Posterior cingulate gyrus (tissue), 11 donors: ENCODE measurements around the gene FADS6.
A peak's percentile ranks its signal among the peaks of the same experiment; 100 is the strongest.

Source experiments
- DNase-seq, 10 donors: peaks; one replicate each; pipeline versions ENCODE4 v3.0.0 to v3.0.0-alpha.2; 2020 to 2021; ENCODE audit warnings: mixed read lengths in 3 of 10
- intact Hi-C: fragments of 100-400 bp; cut with DNase I; formaldehyde crosslinking; loops from one replicate; pipeline ENCODE4 v1.15.1; 2023

The FADS6 gene

DNA sequence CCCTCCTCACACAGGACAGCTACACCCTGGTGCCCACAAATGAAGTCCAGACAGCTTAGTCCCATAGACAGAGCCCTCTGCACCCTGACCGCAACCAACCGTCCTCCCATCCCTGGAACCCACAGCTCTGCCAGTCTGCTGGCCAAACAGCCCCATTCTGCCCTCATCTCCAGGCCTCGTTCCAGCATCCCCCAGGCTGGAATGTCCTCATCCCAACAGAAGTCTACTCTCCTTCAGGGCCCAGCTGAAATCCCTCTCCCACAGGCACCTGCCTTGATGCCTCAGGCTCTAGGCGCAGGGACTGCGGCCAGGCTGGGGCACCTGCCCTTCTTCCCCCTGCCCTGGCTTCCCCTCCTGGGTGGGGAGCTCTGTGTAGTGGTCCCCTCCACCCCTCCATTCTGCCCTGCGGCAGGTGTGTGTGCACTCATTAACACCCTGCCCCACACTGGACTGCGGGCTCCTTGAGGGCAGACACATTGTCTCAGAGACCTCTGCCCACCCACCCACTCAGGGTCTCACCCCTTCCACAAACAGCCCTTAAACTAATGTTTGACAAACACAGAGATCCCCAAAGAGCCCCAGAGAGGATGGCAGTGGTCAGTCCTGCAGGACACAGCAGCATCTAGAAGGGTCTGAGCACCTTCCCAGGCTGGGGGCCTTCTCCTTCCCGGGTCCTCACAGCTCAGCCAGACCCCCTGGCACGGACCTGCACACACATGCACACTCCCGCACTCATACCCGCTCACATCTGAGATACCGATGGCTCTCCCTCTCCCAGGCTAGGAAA, 34.6 kb downstream of the FADS6 start:
- intact Hi-C loops: no loop called here
- no peak for DNase-seq

GRCh38 chr17:74857191-74857590, 36.2 kb downstream of the FADS6 start:
- no peak for DNase-seq
- intact Hi-C loops: no loop called here

DNA sequence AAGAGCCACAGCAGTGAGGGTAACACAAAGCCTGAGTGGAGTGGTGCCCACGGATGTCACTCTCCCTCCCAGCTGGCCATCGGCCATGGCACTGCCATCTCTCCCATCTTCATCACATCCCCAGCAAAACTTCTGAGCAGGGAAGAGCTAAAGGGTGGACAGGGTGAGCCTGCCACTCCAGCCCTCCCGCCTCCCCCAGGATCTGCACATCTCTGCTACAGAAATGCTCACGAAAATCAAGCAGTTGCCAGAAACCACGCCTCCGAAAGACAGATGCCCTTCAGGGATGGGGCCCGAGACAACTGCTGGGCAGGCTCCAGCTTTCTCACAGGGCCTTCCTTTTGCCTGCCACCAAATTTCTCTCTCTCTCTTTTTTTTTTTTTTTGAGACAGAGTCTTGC, 37.3 kb downstream of the FADS6 start:
- intact Hi-C loops: no loop called here
- no peak for DNase-seq

- intact Hi-C loops: no loop called here
- no peak for DNase-seq
Measured at GRCh38 chr17:74855323-74855722, 38.1 kb downstream of the FADS6 start.

GRCh38 chr17:74854792-74855191, 38.6 kb downstream of the FADS6 start:
- DNase-seq: no peak
- intact Hi-C loops: no loop called here

DNA sequence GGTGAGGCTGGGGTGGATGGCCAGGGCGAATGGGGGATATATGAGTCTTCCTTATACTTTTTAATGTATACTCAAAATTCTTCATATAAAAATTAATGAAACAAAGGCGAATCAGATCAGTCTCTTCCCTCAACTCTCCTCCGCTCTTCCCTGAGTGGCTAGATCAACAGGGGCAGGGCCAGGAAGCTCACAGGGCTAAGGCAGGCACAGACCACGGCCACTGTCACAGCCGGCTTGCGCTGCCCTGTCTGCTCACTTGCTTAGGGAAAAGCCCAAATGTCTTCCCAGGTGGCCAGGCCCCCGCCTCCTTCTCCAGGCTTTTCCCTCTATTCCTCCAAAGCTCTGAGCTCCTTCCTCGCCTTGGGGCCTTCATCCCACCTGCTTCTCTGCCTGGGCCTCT, 39.8 kb downstream of the FADS6 start:
- no peak for DNase-seq
- intact Hi-C loops: no loop called here

- DNase-seq: no peak
- intact Hi-C loops: no loop called here
Measured at GRCh38 chr17:74853048-74853397, 40.4 kb downstream of the FADS6 start.

DNA sequence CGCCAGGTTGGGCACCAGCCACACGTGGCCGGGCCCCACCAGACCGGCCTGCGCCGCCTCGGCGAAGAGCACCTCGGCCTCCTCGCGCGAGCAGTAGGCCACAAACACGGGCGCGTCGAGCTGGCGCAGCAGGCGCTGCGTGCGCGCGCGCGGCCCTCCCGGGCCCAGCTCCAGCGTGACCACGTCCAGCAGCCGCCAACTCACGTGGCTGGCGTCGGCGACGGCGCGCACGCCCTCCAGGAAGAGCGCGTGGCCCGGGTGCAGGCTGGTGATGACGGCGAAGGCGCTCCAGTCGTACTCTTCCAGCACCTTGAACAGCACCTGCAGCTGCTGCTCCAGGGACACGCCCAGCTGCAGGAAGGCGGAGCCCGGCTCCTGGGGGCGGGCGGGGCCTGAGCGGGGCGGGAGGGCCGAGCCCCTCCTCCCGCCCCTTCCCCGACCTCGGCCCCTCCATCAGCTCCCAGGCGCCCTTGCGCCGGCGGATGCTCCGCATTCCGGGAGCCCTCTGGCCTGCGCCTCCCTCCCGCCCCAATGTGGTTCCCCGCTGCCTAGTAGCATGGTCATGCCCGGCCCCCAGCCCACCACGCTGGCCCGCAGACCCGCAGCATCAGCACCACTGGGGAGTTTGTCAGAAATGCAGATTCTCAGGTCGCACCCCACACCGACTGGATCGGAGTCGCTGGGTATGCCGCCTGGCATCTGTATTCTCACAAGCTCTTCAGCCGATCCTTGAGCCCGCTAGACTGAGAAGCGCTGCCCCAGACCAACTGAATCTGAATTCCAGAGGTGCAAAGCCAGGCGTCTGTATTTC, 41.0 kb downstream of the FADS6 start:
- DNase-seq: no peak
- intact Hi-C loops: no loop called here

- no peak for DNase-seq
- intact Hi-C loops: no loop called here
Measured at GRCh38 chr17:74851612-74852236, 41.7 kb downstream of the FADS6 start.

- no peak for DNase-seq
- intact Hi-C loops: no loop called here
Measured at GRCh38 chr17:74850914-74851313, 42.5 kb downstream of the FADS6 start.

DNA sequence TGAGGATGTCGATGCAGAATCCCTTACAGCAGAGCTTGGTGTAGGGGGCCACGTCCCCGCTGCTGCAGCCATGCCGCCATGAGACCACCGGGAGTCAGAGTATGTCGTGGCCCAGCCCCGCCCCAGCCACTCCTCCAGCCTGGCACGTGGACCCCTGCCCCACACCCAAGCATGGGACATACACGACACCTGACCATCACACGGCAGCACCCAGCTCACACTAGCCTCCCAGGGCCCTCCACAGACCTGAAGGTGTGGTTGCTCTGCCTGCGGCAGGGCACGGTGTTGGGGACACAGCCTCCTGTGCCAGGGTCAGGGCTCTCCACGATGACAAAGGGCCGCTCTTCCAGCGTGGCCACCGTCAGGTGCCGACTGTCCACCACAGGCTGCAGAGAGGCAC, 43.1 kb downstream of the FADS6 start:
- no peak for DNase-seq

DNA sequence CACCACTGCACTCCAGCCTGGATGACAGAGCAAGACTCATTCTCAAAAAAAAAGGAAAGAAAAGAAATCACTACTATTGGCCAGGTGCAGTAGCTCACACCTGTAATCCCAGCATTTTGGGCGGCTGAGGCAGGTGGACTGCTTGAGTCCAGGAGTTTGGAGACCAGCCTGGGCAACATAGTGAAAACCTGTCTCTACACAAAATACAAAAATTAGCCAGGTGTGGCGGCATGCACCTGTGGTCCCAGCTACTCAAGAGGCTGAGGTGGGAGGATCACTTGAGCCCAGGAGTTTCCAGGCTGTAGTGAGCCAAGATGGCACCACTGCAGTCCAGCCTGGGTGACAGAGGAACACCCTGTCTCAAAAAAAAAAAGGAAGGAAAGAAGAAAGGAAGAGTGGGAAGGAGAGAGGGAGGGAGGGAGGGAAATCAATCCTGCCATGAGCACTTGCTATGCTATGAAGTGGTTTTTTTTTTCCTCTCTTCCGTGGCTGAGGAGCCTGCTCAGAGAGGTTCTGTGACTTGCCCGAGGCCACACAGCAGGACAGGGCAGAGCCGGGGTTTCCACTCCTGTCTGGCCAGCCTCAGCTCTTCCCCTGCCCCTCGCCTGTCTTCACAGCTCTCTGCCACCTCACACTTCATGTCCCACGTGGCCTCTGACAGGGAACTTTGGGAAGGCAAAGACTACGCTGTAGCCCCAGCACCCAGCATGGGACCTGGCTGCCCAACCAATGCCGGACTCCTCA, 44.6 kb downstream of the FADS6 start:
- intact Hi-C loops: no loop called here
- no peak for DNase-seq

More for the DNA sequence above, 43.1 kb downstream of the FADS6 start:
- intact Hi-C loops: no loop called here

DNA sequence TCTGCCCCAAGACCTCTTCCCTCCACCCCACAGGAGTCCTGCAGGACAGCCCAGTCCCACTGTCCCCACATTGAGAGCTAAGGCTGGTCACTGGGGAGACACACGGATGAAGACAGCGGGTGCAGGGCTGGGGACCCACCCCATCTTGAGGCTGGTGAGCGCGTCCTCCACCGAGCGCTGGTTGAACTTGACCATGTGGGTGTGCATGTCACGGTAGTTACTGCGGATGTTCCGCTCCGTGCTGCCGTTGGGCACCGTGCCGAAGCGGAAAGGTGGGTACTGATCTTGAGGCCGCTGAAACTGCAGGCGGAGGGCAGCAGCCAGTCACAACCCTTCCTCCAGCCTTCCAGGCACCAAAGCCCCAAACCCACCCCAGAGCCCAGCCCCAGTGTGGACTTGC, 46.8 kb downstream of the FADS6 start:
- no peak for DNase-seq
- intact Hi-C loops: no loop called here

- no peak for DNase-seq
- intact Hi-C loops: no loop called here
Measured at GRCh38 chr17:74843352-74843627, 50.1 kb downstream of the FADS6 start.

GRCh38 chr17:74842599-74843351, 50.7 kb downstream of the FADS6 start:
- peak in 9 of 10 donors; percentile 56 to 95 (median 69) for DNase-seq
- intact Hi-C loops: no loop called here

- DNase-seq: peak in 1 of 10 donors; percentile 85
- intact Hi-C loops: no loop called here
Measured at GRCh38 chr17:74842146-74842598, 51.3 kb downstream of the FADS6 start.

DNA sequence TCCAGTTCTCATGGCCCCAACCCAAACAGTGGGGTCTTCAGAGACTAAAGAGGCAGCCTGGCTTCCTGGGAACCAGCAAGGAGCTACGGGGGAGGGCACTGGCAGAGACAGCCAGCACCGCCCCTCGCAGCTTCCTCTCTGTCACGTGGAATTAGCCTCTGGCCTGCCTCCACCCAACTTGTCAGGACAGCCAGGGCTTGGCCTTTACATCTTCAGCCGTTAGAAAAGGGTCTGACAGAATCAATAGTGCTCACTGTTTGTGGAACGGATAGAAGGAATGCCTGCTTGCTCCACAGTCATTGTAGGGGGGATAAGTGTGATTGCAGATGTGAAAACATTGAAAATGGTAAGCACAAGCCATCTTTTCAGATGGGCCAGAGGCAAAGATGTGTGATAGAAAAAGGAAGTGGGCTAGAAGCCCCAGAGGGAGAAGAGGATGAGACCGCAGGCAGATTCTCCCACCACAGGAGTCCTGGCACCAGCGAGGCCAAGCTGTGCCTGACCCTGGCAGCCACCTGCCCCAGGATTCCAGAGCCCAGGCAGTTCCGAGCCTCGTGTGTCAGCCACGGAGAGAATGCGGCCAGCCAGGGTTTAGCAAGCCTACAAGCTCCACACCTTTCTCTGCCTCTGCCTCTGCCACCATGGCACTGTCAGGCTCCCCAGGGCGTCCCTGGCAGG, 52.3 kb downstream of the FADS6 start:
- DNase-seq: peak in 6 of 10 donors; percentile 52 to 91 (median 64)
- intact Hi-C loops: no loop called here

- DNase-seq: no peak
Measured at GRCh38 chr17:74839990-74840852, 53.2 kb downstream of the FADS6 start.

GRCh38 chr17:74838274-74838673, 55.2 kb downstream of the FADS6 start:
- no peak for DNase-seq
- intact Hi-C loops: no loop called here

More at GRCh38 chr17:74839990-74840852, 53.2 kb downstream of the FADS6 start:
- intact Hi-C loops: no loop called here
